Smooth muscle cell (in vitro differentiated cells): ENCODE data around the gene ZNF559. TPM values are rescaled to one million over a fixed set of nuclear protein-coding genes. Genes with fewer than 3 reads are reported as not detected.

Source experiments
- DNase-seq: peaks from one replicate; lab custom pipeline; 2025; ENCODE audit not compliant: unreplicated experiment; lab: John Stamatoyannopoulos, UW
- H2AFZ ChIP-seq: fragments of 200-600 bp; sonication (generic); 2 replicates; pipeline ENCODE4 v1.6.0; 2016; ENCODE audit warnings: antibody characterized with exemption, low read depth, mild to moderate bottlenecking
- H3F3A ChIP-seq: fragments of 200-600 bp; sonication (generic); 2 replicates; pipeline ENCODE4 v1.6.0; 2017; ENCODE audit warnings: antibody characterized with exemption, low read depth
- H3K27ac ChIP-seq: fragments of 200-600 bp; sonication (generic); 2 replicates; pipeline ENCODE4 v1.5.1; 2016; ENCODE audit warnings: low read depth, mild to moderate bottlenecking
- H3K27me3 ChIP-seq: fragments of 200-600 bp; sonication (generic); 2 replicates; pipeline ENCODE4 v1.6.1; 2016; ENCODE audit warnings: low read depth, mild to moderate bottlenecking
- H3K36me3 ChIP-seq: fragments of 200-600 bp; sonication (generic); 2 replicates; pipeline ENCODE4 v1.5.1; 2016; ENCODE audit warnings: low read depth
- H3K4me1 ChIP-seq: fragments of 200-600 bp; sonication (generic); 2 replicates; pipeline ENCODE4 v1.5.1; 2016; ENCODE audit warnings: low read depth
- H3K4me2 ChIP-seq: fragments of 200-600 bp; sonication (generic); 2 replicates; pipeline ENCODE4 v1.6.0; 2016; ENCODE audit warnings: mild to moderate bottlenecking
- H3K4me3 ChIP-seq: fragments of 200-600 bp; sonication (generic); 2 replicates; pipeline ENCODE4 v1.5.1; 2016; ENCODE audit warnings: mild to moderate bottlenecking
- H3K79me2 ChIP-seq: fragments of 200-600 bp; sonication (generic); 2 replicates; pipeline ENCODE4 v1.6.0; 2016; ENCODE audit warnings: low read depth, mild to moderate bottlenecking
- H3K9ac ChIP-seq: fragments of 200-600 bp; sonication (generic); 2 replicates; pipeline ENCODE4 v1.6.0; 2016; ENCODE audit warnings: low read depth
- H3K9me3 ChIP-seq: fragments of 200-600 bp; sonication (generic); replicated peaks from 2 replicates; pipeline ENCODE4 v1.5.1; 2016; ENCODE audit warnings: low read depth
- H4K20me1 ChIP-seq: fragments of 200-600 bp; sonication (generic); 2 replicates; pipeline ENCODE4 v1.6.0; 2016; ENCODE audit warnings: low read depth
- CTCF ChIP-seq: fragments of 200-600 bp; sonication (generic); IDR thresholded peaks from 2 replicates; pipeline ENCODE4 v1.5.1; 2017; ENCODE audit warnings: borderline replicate concordance, mild to moderate bottlenecking, antibody characterized with exemption; ENCODE audit not compliant: insufficient read depth, poor library complexity, severe bottlenecking
- WGBS: methylation state at CpG from one replicate; pipeline ENCODE4 v1.1.7; 2016; ENCODE audit warnings: low lambda C conversion rate; 5-methylcytosine and 5-hydroxymethylcytosine counted together
- polyA plus RNA-seq: library from polyadenylated mRNA; unstranded; fragments of >200 nt; fragmentation: Nextera tagmentation; extraction: Ambion mirVana; gene quantifications from 2 replicates; pipeline ENCODE4 v1.2.1, GENCODE V29; 2016
- total RNA-seq: library from RNA; depleted of rRNA; stranded (reverse); fragments of >200 nt; gene quantifications from 2 replicates; pipeline ENCODE4 v1.2.3, GENCODE V29; 2014

ZNF559 gene
- total and polyA plus RNA-seq, 2 experiments from 2014 or later, result 8.9 to 23.8 TPM

GRCh38 chr19:9296336-9296735 is 27.6 kb upstream of the ZNF559 start:
- 96% methylated on average over 2 of the region's 2 CpGs for WGBS
- no peak overlapping the region for H3K4me2 ChIP-seq
- H3K4me3 ChIP-seq, result no peak overlapping the region
- peaks cover 12% of the 10 kb centered on the region for H3K79me2 ChIP-seq
- no peaks in the 10 kb centered on the region for H3K4me1 ChIP-seq
- peaks cover 83% of the 10 kb centered on the region for H3K36me3 ChIP-seq
- H3F3A ChIP-seq, result no peaks in the 10 kb centered on the region
- DNase-seq, result no peak
- H3K9ac ChIP-seq, result no peak overlapping the region
- H2AFZ ChIP-seq, result no peak overlapping the region
- H4K20me1 ChIP-seq, result no peaks in the 10 kb centered on the region
- H3K27me3 ChIP-seq, result no peaks in the 10 kb centered on the region
- H3K9me3 ChIP-seq, result peaks cover 76% of the 10 kb centered on the region
- no peak for TF ChIP-seq CTCF
- H3K27ac ChIP-seq, result no peak overlapping the region

- Histone ChIP-seq H2AFZ (no peak overlapping the region), H3K36me3 (peaks cover 28% of the 10 kb centered on the region), H3K4me3 (no peak overlapping the region), H3K9me3 (peaks cover 17% of the 10 kb centered on the region), H3K79me2 (peaks cover 38% of the 10 kb centered on the region), H3K4me1 (peaks cover 12% of the 10 kb centered on the region), H3K9ac (no peak overlapping the region), H3K27ac (peak overlapping the region; percentile 55), H3K4me2 (peak overlapping the region; percentile 47), H3F3A (peaks cover 3% of the 10 kb centered on the region), H4K20me1 (no peaks in the 10 kb centered on the region), H3K27me3 (no peaks in the 10 kb centered on the region)
- WGBS, result 52% methylated on average over 1 of the region's 1 CpG
- no peak for TF ChIP-seq CTCF
- DNase-seq, result no peak
These were observed 17.5 kb upstream of the ZNF559 start for GRCh38 chr19:9306443-9306842.

GRCh38 chr19:9308091-9308770 is 15.7 kb upstream of the ZNF559 start:
- H3K4me2 ChIP-seq, result peak overlapping the region; percentile 96
- H3K9me3 ChIP-seq, result no peaks in the 10 kb centered on the region
- DNase-seq, result no peak
- H3K4me3 ChIP-seq, result peak overlapping the region; percentile 100
- no peaks in the 10 kb centered on the region for H3K27me3 ChIP-seq
- H3F3A ChIP-seq, result peaks cover 3% of the 10 kb centered on the region
- H2AFZ ChIP-seq, result no peak overlapping the region
- no peak for TF ChIP-seq CTCF
- peaks cover 11% of the 10 kb centered on the region for H3K36me3 ChIP-seq
- peaks cover 12% of the 10 kb centered on the region for H3K4me1 ChIP-seq
- 78% methylated on average over 10 of the region's 10 CpGs for WGBS
- H4K20me1 ChIP-seq, result no peaks in the 10 kb centered on the region
- H3K9ac ChIP-seq, result peak overlapping the region; percentile 95
- no peak overlapping the region for H3K27ac ChIP-seq
- H3K79me2 ChIP-seq, result peaks cover 38% of the 10 kb centered on the region
